ENCODE measurements around the gene POP4. TPM values are rescaled to one million over a fixed set of nuclear protein-coding genes. Genes with fewer than 3 reads are reported as not detected.

POP4 gene
- total and polyA plus RNA-seq, 2 of the 4 experiments (the other 2 are of a cell fraction): 65.1 to 87.2 TPM

GRCh38 chr19:29650772-29651387 is 44.8 kb downstream of the POP4 start:
- H3K4me1 ChIP-seq (ENCODE audit: control insufficient read depth, insufficient read depth, low read length): no peaks in the 10 kb centered on the region
- H3K56ac ChIP-seq (ENCODE audit: extremely low read depth, insufficient read depth, low read length): no peak overlapping the region
- TF ChIP-seq MAZ (IDR thresholded peaks at IDR 0.05; ENCODE audit: borderline replicate concordance, low read depth, low read length) (no peak), MXI1 (IDR thresholded peaks at IDR 0.05; ENCODE audit: borderline replicate concordance, low read depth, low read length) (no peak), RFX5 (IDR thresholded peaks at IDR 0.05; ENCODE audit: low read depth, low read length) (no peak), MAFK (IDR thresholded peaks at IDR 0.05; ENCODE audit: low read depth, low read length) (no peak), SMC3 (IDR thresholded peaks at IDR 0.05; ENCODE audit: low read depth, low read length) (no peak), RCOR1 (IDR thresholded peaks at IDR 0.05; ENCODE audit: insufficient replicate concordance, low read length) (no peak), FOS (IDR thresholded peaks at IDR 0.05; ENCODE audit: low read depth, low read length) (no peak), NFE2L2 (IDR thresholded peaks at IDR 0.05; ENCODE audit: low read depth, low read length) (no peak)
- TF ChIP-seq, protein P1, sequence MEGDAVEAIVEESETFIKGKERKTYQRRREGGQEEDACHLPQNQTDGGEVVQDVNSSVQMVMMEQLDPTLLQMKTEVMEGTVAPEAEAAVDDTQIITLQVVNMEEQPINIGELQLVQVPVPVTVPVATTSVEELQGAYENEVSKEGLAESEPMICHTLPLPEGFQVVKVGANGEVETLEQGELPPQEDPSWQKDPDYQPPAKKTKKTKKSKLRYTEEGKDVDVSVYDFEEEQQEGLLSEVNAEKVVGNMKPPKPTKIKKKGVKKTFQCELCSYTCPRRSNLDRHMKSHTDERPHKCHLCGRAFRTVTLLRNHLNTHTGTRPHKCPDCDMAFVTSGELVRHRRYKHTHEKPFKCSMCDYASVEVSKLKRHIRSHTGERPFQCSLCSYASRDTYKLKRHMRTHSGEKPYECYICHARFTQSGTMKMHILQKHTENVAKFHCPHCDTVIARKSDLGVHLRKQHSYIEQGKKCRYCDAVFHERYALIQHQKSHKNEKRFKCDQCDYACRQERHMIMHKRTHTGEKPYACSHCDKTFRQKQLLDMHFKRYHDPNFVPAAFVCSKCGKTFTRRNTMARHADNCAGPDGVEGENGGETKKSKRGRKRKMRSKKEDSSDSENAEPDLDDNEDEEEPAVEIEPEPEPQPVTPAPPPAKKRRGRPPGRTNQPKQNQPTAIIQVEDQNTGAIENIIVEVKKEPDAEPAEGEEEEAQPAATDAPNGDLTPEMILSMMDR (conservative IDR thresholded peaks at IDR 0.05; ENCODE audit: low read depth, low read length): no peak
- ChIA-PET POLR2A (ENCODE audit: unreplicated experiment) (no interaction called here), CTCF (no interaction called here)
- in situ Hi-C loops (cut with MboI; ENCODE audit: low sequenced_read_pairs) (no loop called here), dilution Hi-C loops (cut with HindIII; ENCODE audit: low sequenced_read_pairs, unreplicated experiment) (no loop called here), intact Hi-C loops (cut with micrococcal nuclease) (no loop called here)
- no peak overlapping the region for H2BK20ac ChIP-seq (ENCODE audit: low read depth, low read length)
- H3K14ac ChIP-seq (replicated peaks; ENCODE audit: low read depth, low read length): no peak overlapping the region
- WGBS, 2 experiments (ENCODE audit: extremely low coverage in 2 of 2, insufficient read length in 1 of 2): no CpG with 5 or more reads among the region's 7 CpGs
- no peak overlapping the region for H2BK15ac ChIP-seq (ENCODE audit: low read depth, low read length)
- H3K9me3 ChIP-seq (ENCODE audit: control insufficient read depth, insufficient read depth, low read length): no peaks in the 10 kb centered on the region
- no peak overlapping the region for H3K23ac ChIP-seq (ENCODE audit: low read depth, low read length)
- H3K9ac ChIP-seq (ENCODE audit: low read depth, low read length): no peak overlapping the region
- H3K18ac ChIP-seq (ENCODE audit: low read depth, low read length): no peak overlapping the region
- no peak overlapping the region for H2AK9ac ChIP-seq (replicated peaks; ENCODE audit: low read depth, low read length, poor library complexity)
- no peak overlapping the region for H3K4me2 ChIP-seq (ENCODE audit: low read depth, low read length)
- no peaks in the 10 kb centered on the region for H3K79me1 ChIP-seq (ENCODE audit: low read depth in 1 of 2, low read length in 2 of 2)
- no peak overlapping the region for H3K4me3 ChIP-seq (ENCODE audit: insufficient read depth, low read depth, low read length)
- no peaks in the 10 kb centered on the region for H4K20me1 ChIP-seq (ENCODE audit: insufficient read depth, low read length)
- no peak overlapping the region for H4K8ac ChIP-seq (ENCODE audit: low read depth in 2 of 2, low read length in 2 of 2)
- no peak overlapping the region for H4K5ac ChIP-seq (ENCODE audit: low read depth, low read length)
- no peak overlapping the region for H2BK5ac ChIP-seq (ENCODE audit: low read depth, low read length, poor library complexity, severe bottlenecking)
- H3K27me3 ChIP-seq (ENCODE audit: control insufficient read depth, insufficient read depth, low read length): peaks cover 9% of the 10 kb centered on the region
- no peak overlapping the region for H3K27ac ChIP-seq (ENCODE audit: insufficient read depth, low read length)
- DNase-seq: no peak
- no peaks in the 10 kb centered on the region for H3K36me3 ChIP-seq (ENCODE audit: control insufficient read depth, insufficient read depth, low read length)
- H3K4ac ChIP-seq (ENCODE audit: low read depth, low read length): no peak overlapping the region
- no peaks in the 10 kb centered on the region for H3K9me1 ChIP-seq (ENCODE audit: insufficient read depth, low read length)
- BruUV-seq (replicated peaks): no TSS peak
- ATAC-seq (ENCODE audit: low read depth): no peak
- H2AFZ ChIP-seq (replicated peaks; ENCODE audit: low read length, poor library complexity): no peak overlapping the region
- no peak overlapping the region for H4K91ac ChIP-seq (ENCODE audit: insufficient read depth, low read depth, low read length)
- no peak overlapping the region for H2AK5ac ChIP-seq (ENCODE audit: low read depth, low read length)
- H2BK120ac ChIP-seq (ENCODE audit: low read depth, low read length): no peak overlapping the region
